SK-N-SH treated with all-trans-retinoic acid at 6 μM for 48 hours (cell line): Measurements from ENCODE around the gene DENND1A.

Experiments used
- ARNTL ChIP-seq: fragments of 450-650 bp; formaldehyde crosslinking; IDR thresholded peaks from 2 replicates; pipeline ENCODE4 v1.5.0; 2020; ENCODE audit warnings: low read depth, mild to moderate bottlenecking, moderate library complexity, borderline replicate concordance
- CREB5 ChIP-seq: fragments of 250-450 bp; sonication (Bioruptor Pico); IDR thresholded peaks from 2 replicates; pipeline ENCODE4 v1.5.1; 2020; ENCODE audit warnings: low read depth, mild to moderate bottlenecking, moderate library complexity
- CSDC2 ChIP-seq: fragments of 250-450 bp; sonication (Bioruptor Pico); IDR thresholded peaks from 2 replicates; pipeline ENCODE4 v1.5.0; 2020; ENCODE audit warnings: mild to moderate bottlenecking, moderate library complexity
- CSRNP3 ChIP-seq: fragments of 250-450 bp; sonication (Bioruptor Pico); IDR thresholded peaks from 2 replicates; pipeline ENCODE4 v1.5.1; 2021; ENCODE audit warnings: mild to moderate bottlenecking, moderate library complexity
- ISL1 ChIP-seq: fragments of 250-450 bp; sonication (Bioruptor Pico); IDR thresholded peaks from 2 replicates; pipeline ENCODE4 v2.1.2; 2022; ENCODE audit warnings: mild to moderate bottlenecking, moderate library complexity
- PATZ1 ChIP-seq: fragments of 250-450 bp; sonication (Bioruptor Pico); IDR thresholded peaks from 2 replicates; pipeline ENCODE4 v1.8.0; 2020; ENCODE audit warnings: mild to moderate bottlenecking, moderate library complexity, borderline replicate concordance
- POU6F1 ChIP-seq: fragments of 250-450 bp; sonication (Bioruptor Pico); IDR thresholded peaks from 2 replicates; pipeline ENCODE4 v1.8.0; 2021; ENCODE audit warnings: low read depth, mild to moderate bottlenecking, moderate library complexity, borderline replicate concordance
- PPARA ChIP-seq: fragments of 250-450 bp; sonication (Bioruptor Pico); IDR thresholded peaks from 2 replicates; pipeline ENCODE4 v1.5.0; 2020; ENCODE audit warnings: mild to moderate bottlenecking, borderline replicate concordance
- TCF4 ChIP-seq: fragments of 250-450 bp; sonication (Bioruptor Pico); IDR thresholded peaks from 2 replicates; pipeline ENCODE4 v1.8.0; 2021; ENCODE audit warnings: mild to moderate bottlenecking, moderate library complexity, borderline replicate concordance
- TSHZ2 ChIP-seq: fragments of 250-450 bp; sonication (Bioruptor Pico); IDR thresholded peaks from 2 replicates; pipeline ENCODE4 v1.5.0; 2020; ENCODE audit warnings: mild to moderate bottlenecking, moderate library complexity
- ZFP3 ChIP-seq: fragments of 250-450 bp; sonication (Bioruptor Pico); IDR thresholded peaks from 2 replicates; pipeline ENCODE4 v1.5.0; 2020; ENCODE audit warnings: mild to moderate bottlenecking, moderate library complexity
- ZFP30 ChIP-seq: fragments of 450-650 bp; formaldehyde crosslinking; IDR thresholded peaks from 2 replicates; pipeline ENCODE4 v1.5.0; 2022; ENCODE audit warnings: mild to moderate bottlenecking, moderate library complexity

- TF ChIP-seq TCF4 (CRISPR knock-in tag) = peak; percentile 40; the same call in 1 of the 2 replicates
- no peak for TF ChIP-seq CSDC2
- no peak for TF ChIP-seq PPARA (CRISPR knock-in tag)
- no peak for TF ChIP-seq ARNTL
- no peak for TF ChIP-seq POU6F1
- peak; percentile 71 for TF ChIP-seq CREB5 (CRISPR knock-in tag)
- 0 out of 2 replicates have a peak, but pooled peaks have one; percentile 21 for TF ChIP-seq PATZ1
- TF ChIP-seq CSRNP3 (CRISPR knock-in tag) = no peak
- TF ChIP-seq ZFP3 (CRISPR knock-in tag) = no peak
- no peak for TF ChIP-seq ZFP30
- peak; percentile 97 for TF ChIP-seq ISL1
- no peak for TF ChIP-seq TSHZ2 (CRISPR knock-in tag)
These were observed 165.9 kb downstream of the DENND1A start for GRCh38 chr9:123763910-123764588.
